Measurements from ENCODE around the gene REV1. TPM values are rescaled to one million over a fixed set of nuclear protein-coding genes. Genes with fewer than 3 reads are reported as not detected.

Gene REV1
- total and polyA plus RNA-seq, 2 of the 13 experiments (the other 11 are each of a cell fraction or from before 2014, with no cell fraction given), result 49.1 to 71.8 TPM

DNA sequence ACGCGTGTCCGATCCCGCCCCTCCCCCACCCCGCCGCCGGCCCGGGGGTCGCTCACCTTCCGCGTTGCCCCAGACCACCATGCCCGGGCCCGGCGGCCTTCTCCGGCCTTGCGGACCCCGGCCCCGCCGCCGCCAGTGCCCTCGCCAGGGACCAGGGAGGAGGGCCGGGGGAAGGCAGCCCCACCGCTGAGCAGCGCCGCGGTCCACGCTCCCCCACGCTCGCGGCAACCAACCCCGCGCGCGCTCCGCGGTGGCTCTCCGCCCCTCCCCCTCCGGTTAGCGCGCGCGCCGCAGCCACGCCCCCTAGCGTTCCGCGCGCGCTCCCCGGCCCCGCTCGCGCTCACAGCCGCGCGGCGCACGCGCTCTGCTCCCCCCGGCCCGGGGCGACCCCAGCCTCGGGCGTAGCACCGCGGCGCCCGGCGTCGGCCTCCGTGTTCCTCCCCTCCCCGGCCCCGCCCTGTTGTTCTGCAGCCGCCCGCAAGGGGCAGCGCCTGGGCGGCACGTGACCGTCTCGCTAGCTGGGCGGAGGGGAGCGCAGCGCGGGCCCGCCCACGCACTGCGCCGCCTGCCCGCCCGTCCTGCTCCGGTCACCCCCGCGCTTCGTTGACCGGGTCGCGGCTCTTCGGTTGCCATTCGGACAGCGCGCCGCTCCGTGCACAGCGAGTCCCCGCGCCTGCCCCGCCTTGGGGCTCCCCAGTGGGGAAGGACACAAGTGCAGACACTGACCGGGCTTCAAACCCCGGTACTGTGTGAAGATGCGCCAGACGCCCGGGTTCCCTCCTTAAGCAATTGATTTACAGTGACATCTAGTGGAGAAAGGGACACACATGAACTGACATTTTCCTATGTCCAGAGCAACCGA lies at the start of gene REV1 (continued):
- TF ChIP-seq, protein P1, sequence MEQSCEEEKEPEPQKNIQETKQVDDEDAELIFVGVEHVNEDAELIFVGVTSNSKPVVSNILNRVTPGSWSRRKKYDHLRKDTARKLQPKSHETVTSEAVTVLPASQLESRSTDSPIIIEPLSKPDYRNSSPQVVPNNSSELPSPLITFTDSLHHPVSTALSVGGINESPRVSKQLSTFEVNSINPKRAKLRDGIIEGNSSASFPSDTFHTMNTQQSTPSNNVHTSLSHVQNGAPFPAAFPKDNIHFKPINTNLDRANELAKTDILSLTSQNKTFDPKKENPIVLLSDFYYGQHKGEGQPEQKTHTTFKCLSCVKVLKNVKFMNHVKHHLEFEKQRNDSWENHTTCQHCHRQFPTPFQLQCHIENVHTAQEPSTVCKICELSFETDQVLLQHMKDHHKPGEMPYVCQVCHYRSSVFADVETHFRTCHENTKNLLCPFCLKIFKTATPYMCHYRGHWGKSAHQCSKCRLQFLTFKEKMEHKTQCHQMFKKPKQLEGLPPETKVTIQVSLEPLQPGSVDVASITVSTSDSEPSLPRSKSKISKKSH (CRISPR knock-in tag; IDR thresholded peaks at IDR 0.05; ENCODE audit: borderline replicate concordance), result peak; percentile 88
- TF ChIP-seq, protein P2, sequence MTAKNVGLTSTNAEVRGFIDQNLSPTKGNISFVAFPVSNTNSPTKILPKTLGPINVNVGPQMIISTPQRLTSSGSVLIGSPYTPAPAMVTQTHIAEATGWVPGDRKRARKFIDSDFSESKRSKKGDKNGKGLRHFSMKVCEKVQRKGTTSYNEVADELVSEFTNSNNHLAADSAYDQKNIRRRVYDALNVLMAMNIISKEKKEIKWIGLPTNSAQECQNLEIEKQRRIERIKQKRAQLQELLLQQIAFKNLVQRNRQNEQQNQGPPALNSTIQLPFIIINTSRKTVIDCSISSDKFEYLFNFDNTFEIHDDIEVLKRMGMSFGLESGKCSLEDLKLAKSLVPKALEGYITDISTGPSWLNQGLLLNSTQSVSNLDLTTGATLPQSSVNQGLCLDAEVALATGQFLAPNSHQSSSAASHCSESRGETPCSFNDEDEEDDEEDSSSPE (CRISPR knock-in tag; IDR thresholded peaks at IDR 0.05), result peak; percentile 85
- TF ChIP-seq FOXA3 (CRISPR knock-in tag; IDR thresholded peaks at IDR 0.05) (peak; percentile 57), SMAD1 (CRISPR knock-in tag; IDR thresholded peaks at IDR 0.05; ENCODE audit: borderline replicate concordance, low read depth) (peak; percentile 92; the same call in 1 of the 2 replicates), ZSCAN25 (CRISPR knock-in tag; IDR thresholded peaks at IDR 0.05) (peak; percentile 80; the same call in 1 of the 2 replicates), TBX3 (IDR thresholded peaks at IDR 0.05; ENCODE audit: borderline replicate concordance) (no peak), RFXANK (CRISPR knock-in tag; IDR thresholded peaks at IDR 0.05) (no peak)
- TF ChIP-seq, protein P3, sequence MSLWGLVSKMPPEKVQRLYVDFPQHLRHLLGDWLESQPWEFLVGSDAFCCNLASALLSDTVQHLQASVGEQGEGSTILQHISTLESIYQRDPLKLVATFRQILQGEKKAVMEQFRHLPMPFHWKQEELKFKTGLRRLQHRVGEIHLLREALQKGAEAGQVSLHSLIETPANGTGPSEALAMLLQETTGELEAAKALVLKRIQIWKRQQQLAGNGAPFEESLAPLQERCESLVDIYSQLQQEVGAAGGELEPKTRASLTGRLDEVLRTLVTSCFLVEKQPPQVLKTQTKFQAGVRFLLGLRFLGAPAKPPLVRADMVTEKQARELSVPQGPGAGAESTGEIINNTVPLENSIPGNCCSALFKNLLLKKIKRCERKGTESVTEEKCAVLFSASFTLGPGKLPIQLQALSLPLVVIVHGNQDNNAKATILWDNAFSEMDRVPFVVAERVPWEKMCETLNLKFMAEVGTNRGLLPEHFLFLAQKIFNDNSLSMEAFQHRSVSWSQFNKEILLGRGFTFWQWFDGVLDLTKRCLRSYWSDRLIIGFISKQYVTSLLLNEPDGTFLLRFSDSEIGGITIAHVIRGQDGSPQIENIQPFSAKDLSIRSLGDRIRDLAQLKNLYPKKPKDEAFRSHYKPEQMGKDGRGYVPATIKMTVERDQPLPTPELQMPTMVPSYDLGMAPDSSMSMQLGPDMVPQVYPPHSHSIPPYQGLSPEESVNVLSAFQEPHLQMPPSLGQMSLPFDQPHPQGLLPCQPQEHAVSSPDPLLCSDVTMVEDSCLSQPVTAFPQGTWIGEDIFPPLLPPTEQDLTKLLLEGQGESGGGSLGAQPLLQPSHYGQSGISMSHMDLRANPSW (CRISPR knock-in tag; IDR thresholded peaks at IDR 0.05; ENCODE audit: borderline replicate concordance), result 0 out of 2 replicates have a peak, but pooled peaks have one; percentile 85
- TF ChIP-seq, protein P4, sequence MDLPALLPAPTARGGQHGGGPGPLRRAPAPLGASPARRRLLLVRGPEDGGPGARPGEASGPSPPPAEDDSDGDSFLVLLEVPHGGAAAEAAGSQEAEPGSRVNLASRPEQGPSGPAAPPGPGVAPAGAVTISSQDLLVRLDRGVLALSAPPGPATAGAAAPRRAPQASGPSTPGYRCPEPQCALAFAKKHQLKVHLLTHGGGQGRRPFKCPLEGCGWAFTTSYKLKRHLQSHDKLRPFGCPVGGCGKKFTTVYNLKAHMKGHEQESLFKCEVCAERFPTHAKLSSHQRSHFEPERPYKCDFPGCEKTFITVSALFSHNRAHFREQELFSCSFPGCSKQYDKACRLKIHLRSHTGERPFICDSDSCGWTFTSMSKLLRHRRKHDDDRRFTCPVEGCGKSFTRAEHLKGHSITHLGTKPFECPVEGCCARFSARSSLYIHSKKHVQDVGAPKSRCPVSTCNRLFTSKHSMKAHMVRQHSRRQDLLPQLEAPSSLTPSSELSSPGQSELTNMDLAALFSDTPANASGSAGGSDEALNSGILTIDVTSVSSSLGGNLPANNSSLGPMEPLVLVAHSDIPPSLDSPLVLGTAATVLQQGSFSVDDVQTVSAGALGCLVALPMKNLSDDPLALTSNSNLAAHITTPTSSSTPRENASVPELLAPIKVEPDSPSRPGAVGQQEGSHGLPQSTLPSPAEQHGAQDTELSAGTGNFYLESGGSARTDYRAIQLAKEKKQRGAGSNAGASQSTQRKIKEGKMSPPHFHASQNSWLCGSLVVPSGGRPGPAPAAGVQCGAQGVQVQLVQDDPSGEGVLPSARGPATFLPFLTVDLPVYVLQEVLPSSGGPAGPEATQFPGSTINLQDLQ (CRISPR knock-in tag; IDR thresholded peaks at IDR 0.05), result no peak
- TF ChIP-seq, protein P5, sequence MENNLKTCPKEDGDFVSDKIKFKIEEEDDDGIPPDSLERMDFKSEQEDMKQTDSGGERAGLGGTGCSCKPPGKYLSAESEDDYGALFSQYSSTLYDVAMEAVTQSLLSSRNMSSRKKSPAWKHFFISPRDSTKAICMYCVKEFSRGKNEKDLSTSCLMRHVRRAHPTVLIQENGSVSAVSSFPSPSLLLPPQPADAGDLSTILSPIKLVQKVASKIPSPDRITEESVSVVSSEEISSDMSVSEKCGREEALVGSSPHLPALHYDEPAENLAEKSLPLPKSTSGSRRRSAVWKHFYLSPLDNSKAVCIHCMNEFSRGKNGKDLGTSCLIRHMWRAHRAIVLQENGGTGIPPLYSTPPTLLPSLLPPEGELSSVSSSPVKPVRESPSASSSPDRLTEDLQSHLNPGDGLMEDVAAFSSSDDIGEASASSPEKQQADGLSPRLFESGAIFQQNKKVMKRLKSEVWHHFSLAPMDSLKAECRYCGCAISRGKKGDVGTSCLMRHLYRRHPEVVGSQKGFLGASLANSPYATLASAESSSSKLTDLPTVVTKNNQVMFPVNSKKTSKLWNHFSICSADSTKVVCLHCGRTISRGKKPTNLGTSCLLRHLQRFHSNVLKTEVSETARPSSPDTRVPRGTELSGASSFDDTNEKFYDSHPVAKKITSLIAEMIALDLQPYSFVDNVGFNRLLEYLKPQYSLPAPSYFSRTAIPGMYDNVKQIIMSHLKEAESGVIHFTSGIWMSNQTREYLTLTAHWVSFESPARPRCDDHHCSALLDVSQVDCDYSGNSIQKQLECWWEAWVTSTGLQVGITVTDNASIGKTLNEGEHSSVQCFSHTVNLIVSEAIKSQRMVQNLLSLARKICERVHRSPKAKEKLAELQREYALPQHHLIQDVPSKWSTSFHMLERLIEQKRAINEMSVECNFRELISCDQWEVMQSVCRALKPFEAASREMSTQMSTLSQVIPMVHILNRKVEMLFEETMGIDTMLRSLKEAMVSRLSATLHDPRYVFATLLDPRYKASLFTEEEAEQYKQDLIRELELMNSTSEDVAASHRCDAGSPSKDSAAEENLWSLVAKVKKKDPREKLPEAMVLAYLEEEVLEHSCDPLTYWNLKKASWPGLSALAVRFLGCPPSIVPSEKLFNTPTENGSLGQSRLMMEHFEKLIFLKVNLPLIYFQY (CRISPR knock-in tag; IDR thresholded peaks at IDR 0.05; ENCODE audit: borderline replicate concordance), result 0 out of 2 replicates have a peak, but pooled peaks have one; percentile 79
- TF ChIP-seq, protein P6, sequence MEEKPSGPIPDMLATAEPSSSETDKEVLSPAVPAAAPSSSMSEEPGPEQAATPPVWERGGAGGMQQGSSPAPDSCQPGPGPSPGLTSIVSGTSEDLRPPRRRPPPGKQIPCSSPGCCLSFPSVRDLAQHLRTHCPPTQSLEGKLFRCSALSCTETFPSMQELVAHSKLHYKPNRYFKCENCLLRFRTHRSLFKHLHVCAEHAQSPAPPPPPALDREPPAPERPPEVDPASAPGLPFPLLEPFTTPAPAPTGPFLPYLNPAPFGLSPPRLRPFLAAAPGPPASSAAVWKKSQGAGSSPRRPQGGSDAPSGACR (CRISPR knock-in tag; IDR thresholded peaks at IDR 0.05), result no peak; the same call in 1 of the 2 replicates
- TF ChIP-seq, protein P7, sequence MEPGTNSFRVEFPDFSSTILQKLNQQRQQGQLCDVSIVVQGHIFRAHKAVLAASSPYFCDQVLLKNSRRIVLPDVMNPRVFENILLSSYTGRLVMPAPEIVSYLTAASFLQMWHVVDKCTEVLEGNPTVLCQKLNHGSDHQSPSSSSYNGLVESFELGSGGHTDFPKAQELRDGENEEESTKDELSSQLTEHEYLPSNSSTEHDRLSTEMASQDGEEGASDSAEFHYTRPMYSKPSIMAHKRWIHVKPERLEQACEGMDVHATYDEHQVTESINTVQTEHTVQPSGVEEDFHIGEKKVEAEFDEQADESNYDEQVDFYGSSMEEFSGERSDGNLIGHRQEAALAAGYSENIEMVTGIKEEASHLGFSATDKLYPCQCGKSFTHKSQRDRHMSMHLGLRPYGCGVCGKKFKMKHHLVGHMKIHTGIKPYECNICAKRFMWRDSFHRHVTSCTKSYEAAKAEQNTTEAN (CRISPR knock-in tag; conservative IDR thresholded peaks at IDR 0.05), result no peak; the same call in 1 of the 2 replicates
